ENCODE results near the gene DEDD. TPM values are rescaled to one million over a fixed set of nuclear protein-coding genes. Genes with fewer than 3 reads are reported as not detected.
A peak's percentile ranks its signal among the peaks of the same experiment; 100 is the strongest.

Gene DEDD
- polyA plus RNA-seq, 1 of the 3 experiments (the other 2 are of a cell fraction), result 45.0 TPM

DNA sequence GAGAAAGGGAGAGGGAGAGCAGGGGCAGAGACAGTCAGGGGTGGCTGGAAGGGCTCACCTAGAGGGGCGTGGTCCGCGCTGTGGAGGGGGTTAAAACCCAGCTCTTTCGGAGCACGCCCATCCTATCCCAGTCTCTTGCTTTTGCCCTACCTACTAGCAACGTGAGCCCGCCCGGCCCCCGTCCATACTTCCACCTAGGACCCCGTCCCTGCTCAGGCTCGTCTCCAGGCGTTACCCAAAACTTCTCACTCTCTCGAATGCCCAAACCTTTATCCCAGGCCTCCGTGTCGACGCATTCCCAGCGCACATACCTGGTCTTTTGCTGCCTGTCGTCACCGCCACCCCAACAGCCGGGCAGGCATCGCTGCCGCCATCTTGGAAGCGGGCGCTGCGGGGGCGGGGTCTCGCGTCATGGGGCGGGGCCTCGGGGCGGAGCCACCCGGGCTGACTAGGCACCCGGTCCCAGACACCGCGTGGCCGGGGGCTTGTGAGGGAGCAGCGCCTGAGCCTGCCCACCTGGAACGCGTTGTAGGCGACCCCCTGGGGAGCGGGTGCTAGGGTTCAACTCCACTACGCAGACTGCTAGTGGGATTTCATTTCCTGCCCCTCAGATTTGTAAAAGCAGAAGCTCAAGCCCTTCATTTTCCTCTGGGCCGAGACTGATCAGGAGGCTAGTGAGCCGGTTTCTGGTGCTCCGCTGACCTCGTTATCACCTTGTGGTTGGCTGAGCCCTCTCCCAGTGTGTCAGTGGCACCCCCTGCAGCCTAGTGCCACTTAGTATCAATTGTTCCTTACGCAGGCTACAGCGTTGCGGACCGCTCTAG lies 44.9 kb upstream of the DEDD start, which contains the start of gene B4GALT3:
TSS of gene B4GALT3 (minus strand) at position 396 of the 824 bp plus-strand sequence. CDS start 1,447 bp downstream, outside the sequence.
- H3K4me2 ChIP-seq, result peak within 1 kb of the TSS; percentile 98
- H2AFZ ChIP-seq (ENCODE audit: low read depth), result peak within 1 kb of the TSS; percentile 87
- ChIA-PET CTCF (interaction anchor here (1.0 to 4.1 kb wide), 5 partner anchors 12 to 48 kb away, joined by 3 to 29 read pairs (median 5); partner anchors contain the start of genes NDUFS2, PPOX and TOMM40L), POLR2A (interaction anchor here (1.4 kb wide), 1 partner anchor 11 kb away, joined by 11 read pairs; the partner anchor contains the start of gene PPOX)
- H3K4me1 ChIP-seq (ENCODE audit: control insufficient read depth in 1 of 2, insufficient read depth in 2 of 2, low read depth in 1 of 2, low read length in 1 of 2), result peaks cover 0 to 18% of the 10 kb centered on the region in 2 experiments; a peak in 1 of 4 replicates
- peaks cover 24 to 30% of the 10 kb centered on the region in 2 experiments for H3K36me3 ChIP-seq (replicated peaks in 1 of 2; ENCODE audit: control insufficient read depth in 1 of 2, insufficient read depth in 2 of 2, low read length in 1 of 2)
- peak; percentile 91 for TF ChIP-seq TAF1 (IDR thresholded peaks at IDR 0.05; ENCODE audit: borderline replicate concordance, low read depth, low read length)
- TF ChIP-seq CHD2 (IDR thresholded peaks at IDR 0.05; ENCODE audit: low read length, partially characterized antibody), result peak; percentile 43
- TF ChIP-seq, protein P1, sequence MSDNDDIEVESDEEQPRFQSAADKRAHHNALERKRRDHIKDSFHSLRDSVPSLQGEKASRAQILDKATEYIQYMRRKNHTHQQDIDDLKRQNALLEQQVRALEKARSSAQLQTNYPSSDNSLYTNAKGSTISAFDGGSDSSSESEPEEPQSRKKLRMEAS (IDR thresholded peaks at IDR 0.05; ENCODE audit: low read depth), result peak; percentile 92
- TF ChIP-seq, protein P2, sequence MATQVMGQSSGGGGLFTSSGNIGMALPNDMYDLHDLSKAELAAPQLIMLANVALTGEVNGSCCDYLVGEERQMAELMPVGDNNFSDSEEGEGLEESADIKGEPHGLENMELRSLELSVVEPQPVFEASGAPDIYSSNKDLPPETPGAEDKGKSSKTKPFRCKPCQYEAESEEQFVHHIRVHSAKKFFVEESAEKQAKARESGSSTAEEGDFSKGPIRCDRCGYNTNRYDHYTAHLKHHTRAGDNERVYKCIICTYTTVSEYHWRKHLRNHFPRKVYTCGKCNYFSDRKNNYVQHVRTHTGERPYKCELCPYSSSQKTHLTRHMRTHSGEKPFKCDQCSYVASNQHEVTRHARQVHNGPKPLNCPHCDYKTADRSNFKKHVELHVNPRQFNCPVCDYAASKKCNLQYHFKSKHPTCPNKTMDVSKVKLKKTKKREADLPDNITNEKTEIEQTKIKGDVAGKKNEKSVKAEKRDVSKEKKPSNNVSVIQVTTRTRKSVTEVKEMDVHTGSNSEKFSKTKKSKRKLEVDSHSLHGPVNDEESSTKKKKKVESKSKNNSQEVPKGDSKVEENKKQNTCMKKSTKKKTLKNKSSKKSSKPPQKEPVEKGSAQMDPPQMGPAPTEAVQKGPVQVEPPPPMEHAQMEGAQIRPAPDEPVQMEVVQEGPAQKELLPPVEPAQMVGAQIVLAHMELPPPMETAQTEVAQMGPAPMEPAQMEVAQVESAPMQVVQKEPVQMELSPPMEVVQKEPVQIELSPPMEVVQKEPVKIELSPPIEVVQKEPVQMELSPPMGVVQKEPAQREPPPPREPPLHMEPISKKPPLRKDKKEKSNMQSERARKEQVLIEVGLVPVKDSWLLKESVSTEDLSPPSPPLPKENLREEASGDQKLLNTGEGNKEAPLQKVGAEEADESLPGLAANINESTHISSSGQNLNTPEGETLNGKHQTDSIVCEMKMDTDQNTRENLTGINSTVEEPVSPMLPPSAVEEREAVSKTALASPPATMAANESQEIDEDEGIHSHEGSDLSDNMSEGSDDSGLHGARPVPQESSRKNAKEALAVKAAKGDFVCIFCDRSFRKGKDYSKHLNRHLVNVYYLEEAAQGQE (IDR thresholded peaks at IDR 0.05; ENCODE audit: low read depth, low read length), result peak; percentile 40; the same call in 1 of the 2 replicates
- TF ChIP-seq RFX5 (IDR thresholded peaks at IDR 0.05; ENCODE audit: low read length), result no peak
- TF ChIP-seq MXI1 (IDR thresholded peaks at IDR 0.05; ENCODE audit: low read depth, low read length), result peak; percentile 91
- TF ChIP-seq RAD21 (IDR thresholded peaks at IDR 0.05; ENCODE audit: low read length), result peak; percentile 43
- TF ChIP-seq JUND (IDR thresholded peaks at IDR 0.05), result no peak
- no peak for TF ChIP-seq RXRA (IDR thresholded peaks at IDR 0.05; ENCODE audit: borderline replicate concordance, low read depth)
- TF ChIP-seq POLR2AphosphoS5 (IDR thresholded peaks at IDR 0.05; ENCODE audit: low read depth, low read length), result peak; percentile 87
- no peak for TF ChIP-seq NFIC (IDR thresholded peaks at IDR 0.05; ENCODE audit: borderline replicate concordance)
- TF ChIP-seq SIN3A (IDR thresholded peaks at IDR 0.05; ENCODE audit: borderline replicate concordance, low read depth, low read length), result 0 out of 2 replicates have a peak, but pooled peaks have one; percentile 69
- peak; percentile 98 for TF ChIP-seq YY1 (IDR thresholded peaks at IDR 0.05; ENCODE audit: low read depth)
- DNase-seq, result peak; percentile 99
- no peaks in the 10 kb centered on the region for H3K9me2 ChIP-seq
- peak within 1 kb of the TSS; percentile 44 to 77; a peak in 3 of 4 replicates for H3K27ac ChIP-seq (ENCODE audit: low read depth in 2 of 2, low read length in 1 of 2)
- H3K9me3 ChIP-seq, result no peaks in the 10 kb centered on the region
- WGBS (ENCODE audit: low lambda C conversion rate), result 15% methylated on average over 25 of the region's 50 CpGs
- H3K79me2 ChIP-seq (ENCODE audit: insufficient read depth), result peaks cover 17% of the 10 kb centered on the region
- no peaks in the 10 kb centered on the region for H4K20me1 ChIP-seq (ENCODE audit: insufficient read depth)
- peak within 1 kb of the TSS; percentile 73 for H3K4me3 ChIP-seq (ENCODE audit: low read depth in 2 of 2, low read length in 1 of 2)
- H3F3A ChIP-seq (replicated peaks; ENCODE audit: insufficient read depth), result peaks cover 5% of the 10 kb centered on the region
- peak within 1 kb of the TSS; percentile 77 for H3K9ac ChIP-seq
- H3K27me3 ChIP-seq (ENCODE audit: insufficient read depth), result no peaks in the 10 kb centered on the region
